Stimulated activated CD4-positive, alpha-beta T cell treated with anti-CD3 and anti-CD28 coated beads, Interleukin-4, amount 100 ng/mL, for 1 hour (primary cell): ENCODE results near the gene SELENOI.
A peak's percentile ranks its signal among the peaks of the same experiment; 100 is the strongest.
"Not testable (repeated sequence)": the region's sequence is repeated elsewhere in the genome, so short reads cannot be mapped to it uniquely, and the experiment has no call there.

ENCODE experiments used
- DNase-seq: peaks from one replicate; pipeline ENCODE4 v3.0.0-alpha.2; 2020

SELENOI gene

GRCh38 chr2:26345545-26346453 lies at the start of gene SELENOI:
SELENOI (plus strand) TSS chr2:26346143; CDS start chr2:26346233, 90 bp downstream.
- peak; percentile 99 for DNase-seq

- DNase-seq: no peak
These were observed 48.9 kb upstream of the SELENOI start for GRCh38 chr2:26297061-26297460.

- DNase-seq: no peak
These were observed 47.7 kb upstream of the SELENOI start for GRCh38 chr2:26298286-26298637.

GRCh38 chr2:26298638-26299393 lies 47.1 kb upstream of the SELENOI start:
- DNase-seq: peak; percentile 32

- DNase-seq: peak; percentile 16
These were observed 46.4 kb upstream of the SELENOI start for GRCh38 chr2:26299471-26300101.

- DNase-seq: peak; percentile 8
These were observed 45.6 kb upstream of the SELENOI start for GRCh38 chr2:26300234-26300925.

GRCh38 chr2:26302846-26303245 lies 43.1 kb upstream of the SELENOI start:
- no peak for DNase-seq

GRCh38 chr2:26305094-26305493 lies 40.8 kb upstream of the SELENOI start:
- DNase-seq: not testable (repeated sequence)

- no peak for DNase-seq
These were observed 40.4 kb upstream of the SELENOI start for GRCh38 chr2:26305540-26305939.

GRCh38 chr2:26309921-26310320 lies 36.0 kb upstream of the SELENOI start:
- no peak for DNase-seq

- no peak for DNase-seq
These were observed 33.5 kb upstream of the SELENOI start for GRCh38 chr2:26312471-26312870.

- DNase-seq: no peak
These were observed 32.5 kb upstream of the SELENOI start for GRCh38 chr2:26313446-26313845.

- DNase-seq: no peak
These were observed 31.7 kb upstream of the SELENOI start for GRCh38 chr2:26314243-26314642.

GRCh38 chr2:26316041-26316440 lies 29.9 kb upstream of the SELENOI start:
- no peak for DNase-seq

GRCh38 chr2:26316845-26317244 lies 29.1 kb upstream of the SELENOI start:
- no peak for DNase-seq

GRCh38 chr2:26317377-26318105 lies 28.4 kb upstream of the SELENOI start:
- DNase-seq: no peak

GRCh38 chr2:26318950-26319349 lies 27.0 kb upstream of the SELENOI start:
- no peak for DNase-seq

GRCh38 chr2:26324479-26324878 lies 21.5 kb upstream of the SELENOI start:
- DNase-seq: not testable (repeated sequence)

- no peak for DNase-seq
These were observed 21.0 kb upstream of the SELENOI start for GRCh38 chr2:26324903-26325302.

GRCh38 chr2:26325851-26326250 lies 20.1 kb upstream of the SELENOI start:
- no peak for DNase-seq

GRCh38 chr2:26326514-26326913 lies 19.4 kb upstream of the SELENOI start:
- DNase-seq: no peak
